B cell (primary cell): ENCODE data around the gene PRKG2. TPM values are rescaled to one million over a fixed set of nuclear protein-coding genes. Genes with fewer than 3 reads are reported as not detected.

Experiments used
- ATAC-seq: fragments of 200-7000 bp; cut with Tn5 transposase; one replicate; pipeline ENCODE4 v1.10.0; 2021; ENCODE audit warnings: low read depth, mild to moderate bottlenecking, moderate number of reproducible peaks, moderate library complexity
- CTCF ChIA-PET: fragments of 350-600 bp; sonication (Branson Sonifier 250); formaldehyde crosslinking; loops from one replicate; lab custom pipeline; 2021; ENCODE audit warnings: antibody characterized with exemption, inconsistent platforms; lab: Charles Lee
- POLR2A ChIA-PET: fragments of 350-600 bp; sonication (Branson Sonifier 250); formaldehyde crosslinking; loops from one replicate; lab custom pipeline; 2021; ENCODE audit warnings: antibody characterized with exemption; lab: Charles Lee
- DNase-seq: peaks from one replicate; pipeline ENCODE4 v3.0.0; 2013
- H2AFZ ChIP-seq: 2 replicates; pipeline ENCODE4 v1.6.1; 2012; ENCODE audit warnings: mild to moderate bottlenecking, low read depth, low read length; ENCODE audit not compliant: insufficient read depth, poor library complexity, severe bottlenecking
- H3K27ac ChIP-seq, 2 donors: 1 replicate in 1 of 2; 2 replicates in 1 of 2; pipeline ENCODE4 v1.5.1; 2012 to 2013; ENCODE audit warnings: low read length in 2 of 2, mild to moderate bottlenecking in 2 of 2, moderate library complexity in 1 of 2
- H3K27me3 ChIP-seq, 4 experiments: fragments of 200-600 bp in 1 of 4; sonication (generic) in 1 of 4; replicated peaks in 1 of 4; 1 replicate in 2 of 4; 2 replicates in 2 of 4; pipeline versions ENCODE4 v1.6.1 to v1.7.0; 2013 to 2016; ENCODE audit warnings: low read length in 3 of 4, mild to moderate bottlenecking in 2 of 4, mixed read lengths in 1 of 4, moderate library complexity in 1 of 4; ENCODE audit not compliant: insufficient read depth in 4 of 4, control insufficient read depth in 3 of 4; ENCODE audit errors: control extremely low read depth in 1 of 4
- H3K36me3 ChIP-seq, 2 experiments: replicated peaks in 1 of 2; 1 replicate in 1 of 2; 2 replicates in 1 of 2; pipeline versions ENCODE4 v1.6.1 to v1.7.1; 2013; ENCODE audit warnings: low read length in 1 of 2; ENCODE audit not compliant: insufficient read depth in 2 of 2, control insufficient read depth in 1 of 2; ENCODE audit errors: control extremely low read depth in 1 of 2, extremely low read depth in 1 of 2
- H3K4me1 ChIP-seq, 2 donors: fragments of 200-600 bp in 1 of 2; sonication (generic) in 1 of 2; 1 replicate in 1 of 2; 2 replicates in 1 of 2; pipeline versions ENCODE4 v1.5.1 to v1.6.1; 2013 to 2017; ENCODE audit warnings: low read length in 2 of 2; ENCODE audit not compliant: control insufficient read depth in 2 of 2, insufficient read depth in 2 of 2
- H3K4me2 ChIP-seq: replicated peaks from 2 replicates; pipeline ENCODE3; 2012; ENCODE audit warnings: mild to moderate bottlenecking, low read depth, low read length; ENCODE audit not compliant: poor library complexity, severe bottlenecking
- H3K4me3 ChIP-seq, 5 experiments: fragments of 200-600 bp in 1 of 5; sonication (generic) in 1 of 5; 1 replicate in 3 of 5; 2 replicates in 2 of 5; pipeline versions ENCODE4 v1.5.1 to v1.7.0; 2011 to 2016; ENCODE audit warnings: low read length in 4 of 5, mild to moderate bottlenecking in 4 of 5, low read depth in 2 of 5, control low read depth in 1 of 5, moderate library complexity in 1 of 5; ENCODE audit not compliant: insufficient read depth in 1 of 5; ENCODE audit errors: control extremely low read depth in 1 of 5, extremely low read depth in 1 of 5
- H3K79me2 ChIP-seq: fragments of 200-600 bp; sonication (generic); one replicate; pipeline ENCODE4 v1.6.0; 2016; ENCODE audit warnings: low read length; ENCODE audit not compliant: control insufficient read depth, insufficient read depth
- H3K9ac ChIP-seq: fragments of 200-600 bp; sonication (generic); 2 replicates; pipeline ENCODE4 v1.6.1; 2017; ENCODE audit warnings: mild to moderate bottlenecking, low read length, moderate library complexity
- H3K9me3 ChIP-seq, 3 donors: one replicate each; pipeline versions ENCODE4 v1.6.1 to v1.7.1; 2013; ENCODE audit warnings: low read length in 2 of 3; ENCODE audit not compliant: control insufficient read depth in 2 of 3, insufficient read depth in 1 of 3; ENCODE audit errors: control extremely low read depth in 1 of 3
- H4K20me1 ChIP-seq: 2 replicates; pipeline ENCODE4 v1.6.0; 2012; ENCODE audit warnings: mild to moderate bottlenecking, low read length; ENCODE audit not compliant: insufficient read depth, control insufficient read depth, poor library complexity, severe bottlenecking
- H3K27ac Mint-ChIP-seq: one replicate; pipeline ENCODE4 v1.8.0; 2021; ENCODE audit warnings: mixed read lengths
- H3K27me3 Mint-ChIP-seq: one replicate; pipeline ENCODE4 v1.8.0; 2021; ENCODE audit warnings: mixed read lengths
- H3K4me1 Mint-ChIP-seq: one replicate; pipeline ENCODE4 v1.8.0; 2021; ENCODE audit warnings: mixed read lengths
- H3K4me3 Mint-ChIP-seq: one replicate; pipeline ENCODE4 v1.8.0; 2021; ENCODE audit warnings: mixed read lengths
- H3K9me3 Mint-ChIP-seq: one replicate; pipeline ENCODE4 v1.8.0; 2022; ENCODE audit warnings: mixed read lengths; ENCODE audit not compliant: insufficient read depth
- CTCF ChIP-seq: fragments of 200-600 bp; IDR thresholded peaks from one replicate; pipeline ENCODE4 v1.8.0; 2022; ENCODE audit warnings: antibody characterized with exemption, mild to moderate bottlenecking
- EZH2 ChIP-seq: IDR thresholded peaks from 2 replicates; pipeline ENCODE4 v1.6.1; 2012; ENCODE audit warnings: borderline replicate concordance, low read depth, mild to moderate bottlenecking, moderate library complexity, low read length; ENCODE audit not compliant: insufficient read depth, poor library complexity, severe bottlenecking
- WGBS: methylation state at CpG from one replicate; pipeline ENCODE4 v1.1.5; 2013; ENCODE audit warnings: missing lambda C conversion rate; ENCODE audit not compliant: insufficient coverage; 5-methylcytosine and 5-hydroxymethylcytosine counted together
- intact Hi-C: fragments of 100-400 bp; cut with micrococcal nuclease; formaldehyde crosslinking; loops from one replicate; pipeline ENCODE4 v1.10.0; 2022
- polyA plus RNA-seq: library from polyadenylated mRNA; depleted of rRNA; stranded (reverse); fragments of >200 nt; gene quantifications from 2 replicates; pipeline ENCODE4 v1.2.3, GENCODE V29; 2012
- total RNA-seq, 2 donors: library from RNA; stranded (reverse); fragments of 120-200 nt in 1 of 2; gene quantifications; 1 replicate in 1 of 2; 2 replicates in 1 of 2; pipeline versions ENCODE4 v1.2.3 to v1.2.4, GENCODE V29; 2013 to 2022

Gene PRKG2
- total and polyA plus RNA-seq, 2 donors (not counting 1 experiment from before 2014, with no cell fraction given), result 0.61 to 0.86 TPM

GRCh38 chr4:81096566-81096965, 118.5 kb downstream of the PRKG2 start:
- POLR2A ChIA-PET, result no interaction called here
- Mint-ChIP-seq H3K27me3 (no peaks in the 10 kb centered on the region), H3K4me3 (no peak overlapping the region), H3K9me3 (no peaks in the 10 kb centered on the region), H3K4me1 (no peaks in the 10 kb centered on the region), H3K27ac (no peak overlapping the region)
- WGBS, result no CpG with 5 or more reads among the region's 1 CpG
- Histone ChIP-seq H4K20me1 (no peaks in the 10 kb centered on the region), H3K79me2 (no peaks in the 10 kb centered on the region), H3K4me2 (no peak overlapping the region), H3K27ac (no peak overlapping the region), H3K27me3 (no peaks in the 10 kb centered on the region), H3K9me3 (no peaks in the 10 kb centered on the region), H2AFZ (no peak overlapping the region), H3K9ac (no peak overlapping the region), H3K4me3 (no peak overlapping the region), H3K4me1 (no peaks in the 10 kb centered on the region), H3K36me3 (no peaks in the 10 kb centered on the region)
- TF ChIP-seq EZH2 (no peak), CTCF (no peak)
- ATAC-seq (no peak), DNase-seq (no peak)
- CTCF ChIA-PET, result no interaction called here
- intact Hi-C loops, result no loop called here

- H3K27ac Mint-ChIP-seq, result no peak overlapping the region
- H3K4me1 Mint-ChIP-seq, result no peaks in the 10 kb centered on the region
- ATAC-seq (no peak), DNase-seq (no peak)
- no peak overlapping the region for H3K4me2 ChIP-seq
- H3K36me3 ChIP-seq, result no peaks in the 10 kb centered on the region
- H4K20me1 ChIP-seq, result no peaks in the 10 kb centered on the region
- no peak overlapping the region for H3K4me3 Mint-ChIP-seq
- no peak overlapping the region for H2AFZ ChIP-seq
- H3K9ac ChIP-seq, result no peak overlapping the region
- intact Hi-C loops, result no loop called here
- TF ChIP-seq CTCF, result no peak
- no peak for TF ChIP-seq EZH2
- ChIA-PET CTCF (interaction anchor here (1.3 kb wide), 1 partner anchor 42 kb away, joined by 3 read pairs; no protein-coding TSS in a partner anchor), POLR2A (no interaction called here)
- no peak overlapping the region for H3K4me3 ChIP-seq
- 67% methylated on average over 1 of the region's 2 CpGs for WGBS
- H3K79me2 ChIP-seq, result no peaks in the 10 kb centered on the region
- H3K9me3 Mint-ChIP-seq, result no peaks in the 10 kb centered on the region
- H3K4me1 ChIP-seq, result no peaks in the 10 kb centered on the region
- no peak overlapping the region for H3K27ac ChIP-seq
- no peaks in the 10 kb centered on the region for H3K27me3 ChIP-seq
- no peaks in the 10 kb centered on the region for H3K9me3 ChIP-seq
- no peaks in the 10 kb centered on the region for H3K27me3 Mint-ChIP-seq
Observed at GRCh38 chr4:81095389-81095788, 119.6 kb downstream of the PRKG2 start.
